HCT116 (cell line): ENCODE measurements around the gene TBC1D13. TPM values are rescaled to one million over a fixed set of nuclear protein-coding genes. Genes with fewer than 3 reads are reported as not detected.

Experiments used
- ATAC-seq: fragments of 200-7000 bp; cut with Tn5 transposase; 2 replicates; pipeline ENCODE4 v1.9.1; 2020; ENCODE audit warnings: mild to moderate bottlenecking, moderate library complexity
- BruUV-seq: library from RNA; stranded (reverse); fragments of 400-500 nt; replicated peaks from 2 replicates; lab custom pipeline; 2021; lab: Mats Ljungman, UMichigan
- CTCF ChIA-PET: fragments of 300-600 bp; sonication (Branson Sonifier 250); formaldehyde crosslinking; loops from one replicate; lab custom pipeline; 2021; ENCODE audit warnings: antibody characterized with exemption; lab: Charles Lee
- POLR2A ChIA-PET: fragments of 300-600, 350-600 bp; sonication (Branson Sonifier 250); formaldehyde crosslinking; loops from one replicate; lab custom pipeline; 2021; ENCODE audit warnings: antibody characterized with exemption; lab: Charles Lee
- RAD21 ChIA-PET, 2 experiments: fragments of 300-600 bp; sonication (Branson Sonifier 250); formaldehyde crosslinking; loops; one replicate each; lab custom pipeline; 2023; ENCODE audit warnings: low total read pairs in 2 of 2; ENCODE audit not compliant: uncharacterized antibody in 2 of 2, unreplicated experiment in 2 of 2, low non-redundant PET in 1 of 2; lab: Charles Lee
- DNase-seq: peaks from one replicate; pipeline ENCODE4 v3.0.0-alpha.2; 2010; ENCODE audit warnings: low read depth, low spot score
- H2AFZ ChIP-seq: fragments of 200-600 bp; shearing (Covaris generic), sonication (generic); 2 replicates; pipeline ENCODE4 v1.6.1; 2017; ENCODE audit warnings: low read depth, mixed run types, mixed read lengths, antibody characterized with exemption, low read length; ENCODE audit not compliant: poor library complexity, severe bottlenecking
- H3K27ac ChIP-seq: 2 replicates; pipeline ENCODE4 v1.5.1; 2012; ENCODE audit warnings: low read depth, low read length
- H3K27me3 ChIP-seq: fragments of 200-600 bp; sonication (generic); 2 replicates; pipeline ENCODE4 v1.6.1; 2016; ENCODE audit warnings: mixed run types, low read length, mixed read lengths; ENCODE audit not compliant: insufficient read depth
- H3K36me3 ChIP-seq, 2 experiments: fragments of 200-500 bp in 1 of 2; fragments of 200-600 bp in 1 of 2; sonication (Bioruptor generic) in 1 of 2; sonication (generic) in 1 of 2; 2 replicates each; pipeline versions ENCODE4 v1.5.1 to v1.6.1; 2014 to 2016; ENCODE audit warnings: low read length in 2 of 2, inconsistent platforms in 1 of 2, mixed read lengths in 1 of 2, mixed run types in 1 of 2; ENCODE audit not compliant: insufficient read depth in 2 of 2, control insufficient read depth in 1 of 2
- H3K4me1 ChIP-seq, 2 experiments: fragments of 200-600 bp in 1 of 2; sonication (generic) in 1 of 2; 2 replicates each; pipeline versions ENCODE4 v1.5.1 to v1.6.1; 2012 to 2017; ENCODE audit warnings: low read length in 2 of 2, inconsistent platforms in 1 of 2, mild to moderate bottlenecking in 1 of 2, mixed read lengths in 1 of 2, mixed run types in 1 of 2, moderate library complexity in 1 of 2; ENCODE audit not compliant: insufficient read depth in 2 of 2, control insufficient read depth in 1 of 2
- H3K4me2 ChIP-seq: fragments of 200-600 bp; sonication (generic); 2 replicates; pipeline ENCODE4 v1.6.1; 2017; ENCODE audit warnings: mixed run types, low read length, mixed read lengths
- H3K4me3 ChIP-seq, 2 experiments: fragments of 200-600 bp in 1 of 2; sonication (generic) in 1 of 2; replicated peaks in 1 of 2; 2 replicates each; pipeline ENCODE4 v1.5.1; 2011 to 2016; ENCODE audit warnings: low read length in 2 of 2, control low read depth in 1 of 2, low read depth in 1 of 2, mild to moderate bottlenecking in 1 of 2, mixed read lengths in 1 of 2, mixed run types in 1 of 2
- H3K79me2 ChIP-seq: fragments of 200-600 bp; sonication (generic); 2 replicates; pipeline ENCODE4 v1.6.1; 2017; ENCODE audit warnings: mild to moderate bottlenecking, mixed run types, low read length, moderate library complexity, mixed read lengths; ENCODE audit not compliant: insufficient read depth
- H3K9ac ChIP-seq: fragments of 200-600 bp; sonication (generic); 2 replicates; pipeline ENCODE4 v1.6.1; 2016; ENCODE audit warnings: low read length, mixed read lengths
- H3K9me2 ChIP-seq: fragments of 200-600 bp; sonication (generic), shearing (Covaris generic); 2 replicates; pipeline ENCODE4 v1.6.1; 2017; ENCODE audit warnings: mixed run types, mild to moderate bottlenecking, moderate library complexity; ENCODE audit not compliant: insufficient read depth
- H3K9me3 ChIP-seq, 2 experiments: fragments of 200-500 bp in 1 of 2; fragments of 200-600 bp in 1 of 2; sonication (Bioruptor generic) in 1 of 2; sonication (generic) in 1 of 2; 2 replicates each; pipeline ENCODE4 v1.6.1; 2014 to 2017; ENCODE audit warnings: low read length in 2 of 2, mixed read lengths in 2 of 2, inconsistent platforms in 1 of 2, low read depth in 1 of 2, mild to moderate bottlenecking in 1 of 2, mixed run types in 1 of 2, moderate library complexity in 1 of 2; ENCODE audit not compliant: control insufficient read depth in 1 of 2, insufficient read depth in 1 of 2
- H4K20me1 ChIP-seq: fragments of 200-600 bp; sonication (generic), shearing (Covaris generic); 2 replicates; pipeline ENCODE4 v1.6.1; 2017; ENCODE audit warnings: mixed run types, mild to moderate bottlenecking, moderate library complexity; ENCODE audit not compliant: insufficient read depth
- ATF3 ChIP-seq: IDR thresholded peaks from 2 replicates; pipeline ENCODE4 v1.6.1; 2012
- CBX3 ChIP-seq: IDR thresholded peaks from 2 replicates; pipeline ENCODE4 v1.6.1; 2012; ENCODE audit warnings: low read depth
- CEBPB ChIP-seq: IDR thresholded peaks from 2 replicates; pipeline ENCODE4 v1.6.1; 2012; ENCODE audit warnings: low read depth
- CTCF ChIP-seq, 3 experiments: fragments of 200-600 bp in 1 of 3; sonication (generic) in 1 of 3; IDR thresholded peaks in 2 of 3; conservative IDR thresholded peaks in 1 of 3; 2 replicates each; pipeline ENCODE4 v1.5.1; 2012 to 2017; ENCODE audit warnings: low read depth in 2 of 3, low read length in 2 of 3, antibody characterized with exemption in 1 of 3, borderline replicate concordance in 1 of 3, control low read depth in 1 of 3, mild to moderate bottlenecking in 1 of 3, mixed read lengths in 1 of 3, mixed run types in 1 of 3, moderate library complexity in 1 of 3; ENCODE audit not compliant: insufficient read depth in 1 of 3
- EGR1 ChIP-seq: IDR thresholded peaks from 2 replicates; pipeline ENCODE4 v1.6.1; 2012; ENCODE audit warnings: low read depth
- JUND ChIP-seq: IDR thresholded peaks from 2 replicates; pipeline ENCODE4 v1.6.1; 2012
- POLR2A ChIP-seq: IDR thresholded peaks from 2 replicates; pipeline ENCODE4 v1.7.0; 2011; ENCODE audit warnings: borderline replicate concordance; ENCODE audit not compliant: insufficient read depth, insufficient read length; ENCODE audit errors: extremely low read depth
- POLR2AphosphoS5 ChIP-seq: IDR thresholded peaks from 2 replicates; pipeline ENCODE4 v1.6.1; 2011; ENCODE audit warnings: mild to moderate bottlenecking, low read depth, low read length, moderate library complexity
- SIN3A ChIP-seq: IDR thresholded peaks from 2 replicates; pipeline ENCODE4 v1.6.1; 2012; ENCODE audit warnings: low read depth
- SP1 ChIP-seq: IDR thresholded peaks from 2 replicates; pipeline ENCODE4 v1.6.1; 2012; ENCODE audit warnings: low read depth
- SRF ChIP-seq: IDR thresholded peaks from 2 replicates; pipeline ENCODE4 v1.6.1; 2012; ENCODE audit warnings: low read depth
- YY1 ChIP-seq: IDR thresholded peaks from 2 replicates; pipeline ENCODE4 v1.6.1; 2011; ENCODE audit warnings: low read length, low read depth, moderate library complexity, mild to moderate bottlenecking; ENCODE audit not compliant: insufficient replicate concordance; ENCODE audit errors: extremely low read depth
- ZNF274 ChIP-seq: fragments of 200-500 bp; sonication (Bioruptor generic); IDR thresholded peaks from 2 replicates; pipeline ENCODE4 v1.6.1; 2014; ENCODE audit warnings: mild to moderate bottlenecking, low read depth, low read length, inconsistent platforms
- intact Hi-C: fragments of 100-400 bp; cut with micrococcal nuclease; formaldehyde crosslinking; loops from 2 replicates; pipeline ENCODE4 v1.10.0; 2022
- total RNA-seq: library from RNA; stranded (reverse); gene quantifications from one replicate; pipeline ENCODE4 v1.2.1, GENCODE V29; 2021; ENCODE audit not compliant: unreplicated experiment

TBC1D13 gene
- total RNA-seq, 1 experiment from 2014 or later = 17.5 TPM

GRCh38 chr9:128835246-128836210 is 48.5 kb downstream of the TBC1D13 start:
- no peak overlapping the region for H3K9ac ChIP-seq
- ChIA-PET RAD21 (no interaction called here), CTCF (interaction anchor here (0.7 kb wide), 1 partner anchor 388 kb away, joined by 7 read pairs; no protein-coding TSS in a partner anchor), POLR2A (no interaction called here)
- no peaks in the 10 kb centered on the region for H3K9me3 ChIP-seq
- no peaks in the 10 kb centered on the region for H3K4me1 ChIP-seq
- no peak overlapping the region for H3K27ac ChIP-seq
- H3K36me3 ChIP-seq = no peaks in the 10 kb centered on the region
- intact Hi-C loops = no loop called here
- DNase-seq (no peak), ATAC-seq (no peak)
- H3K9me2 ChIP-seq = no peaks in the 10 kb centered on the region
- no peak overlapping the region for H2AFZ ChIP-seq
- H3K79me2 ChIP-seq = no peaks in the 10 kb centered on the region
- BruUV-seq = no TSS peak
- TF ChIP-seq YY1 (no peak), POLR2AphosphoS5 (no peak), SIN3A (no peak), CEBPB (no peak), POLR2A (no peak), SRF (no peak), EGR1 (no peak), ATF3 (no peak), ZNF274 (no peak), CTCF (IDR thresholded peaks at IDR 0.05 in 2 of 3, conservative IDR thresholded peaks at IDR 0.05 in 1 of 3; ENCODE audit: borderline replicate concordance in 1 of 3, insufficient read depth in 1 of 3, low read depth in 2 of 3, low read length in 2 of 3) (no peak), SP1 (no peak), JUND (no peak), CBX3 (no peak)
- H3K4me3 ChIP-seq = no peak overlapping the region
- no peaks in the 10 kb centered on the region for H3K27me3 ChIP-seq
- no peaks in the 10 kb centered on the region for H4K20me1 ChIP-seq
- no peak overlapping the region for H3K4me2 ChIP-seq
